SJCRH30 (cell line): ENCODE measurements around the gene TBX4. TPM values are rescaled to one million over a fixed set of nuclear protein-coding genes. Genes with fewer than 3 reads are reported as not detected.
A peak's percentile ranks its signal among the peaks of the same experiment; 100 is the strongest.

ENCODE experiments used
- DNase-seq, 2 experiments: peaks; one replicate each; pipeline ENCODE4 v3.0.0-alpha.2; 2015 to 2020
- H3K27ac ChIP-seq: fragments of 250-450 bp; sonication (Bioruptor Pico); 2 replicates; pipeline ENCODE4 v1.5.1; 2020; ENCODE audit warnings: mild to moderate bottlenecking, moderate library complexity
- H3K27me3 ChIP-seq: fragments of 250-450 bp; sonication (Bioruptor Pico); 2 replicates; pipeline ENCODE4 v1.5.1; 2020; ENCODE audit warnings: mild to moderate bottlenecking, moderate library complexity
- H3K36me3 ChIP-seq: fragments of 250-450 bp; sonication (Bioruptor Pico); 2 replicates; pipeline ENCODE4 v1.5.1; 2020; ENCODE audit warnings: mild to moderate bottlenecking, moderate library complexity
- H3K4me1 ChIP-seq: fragments of 250-450 bp; sonication (Bioruptor Pico); 2 replicates; pipeline ENCODE4 v1.5.1; 2020; ENCODE audit warnings: mild to moderate bottlenecking, moderate library complexity
- H3K4me3 ChIP-seq: fragments of 250-450 bp; sonication (Bioruptor Pico); 2 replicates; pipeline ENCODE4 v1.5.1; 2020; ENCODE audit warnings: mild to moderate bottlenecking, moderate library complexity
- H3K9me3 ChIP-seq: fragments of 250-450 bp; sonication (Bioruptor Pico); replicated peaks from 2 replicates; pipeline ENCODE4 v1.5.1; 2020; ENCODE audit warnings: mild to moderate bottlenecking, moderate library complexity
- total RNA-seq: library from RNA; depleted of rRNA; stranded (reverse); fragments of >200 nt; shearing (Covaris generic); gene quantifications from 2 replicates; pipeline ENCODE4 v1.2.3, GENCODE V29; 2014

The TBX4 gene
- total RNA-seq, 1 experiment from 2014 or later = 0.42 TPM

- Histone ChIP-seq H3K9me3 (no peaks in the 10 kb centered on the region; the same call in 1 of the 2 replicates), H3K36me3 (peaks cover 30% of the 10 kb centered on the region), H3K27ac (no peak overlapping the region), H3K27me3 (no peaks in the 10 kb centered on the region), H3K4me3 (no peak overlapping the region), H3K4me1 (no peaks in the 10 kb centered on the region)
- no peak for DNase-seq
Measured at GRCh38 chr17:61410141-61411010, 41.8 kb upstream of the TBX4 start.

DNA sequence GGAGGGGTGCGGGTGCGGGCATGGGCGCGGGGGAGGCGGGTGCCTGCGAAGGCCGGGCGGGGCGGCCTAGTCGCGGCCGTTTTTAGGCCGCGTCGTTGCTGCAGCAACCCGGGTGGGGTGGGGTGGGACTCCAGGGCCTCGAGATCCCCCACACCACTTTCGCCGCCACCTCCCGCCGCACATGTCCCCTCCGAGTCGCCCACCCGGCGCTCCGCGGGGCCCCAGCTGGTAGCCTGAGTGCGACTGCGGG, 41.3 kb upstream of the TBX4 start:
- no peak overlapping the region for H3K27ac ChIP-seq
- H3K9me3 ChIP-seq = no peaks in the 10 kb centered on the region; the same call in 1 of the 2 replicates
- H3K4me3 ChIP-seq = no peak overlapping the region
- H3K27me3 ChIP-seq = no peaks in the 10 kb centered on the region
- peaks cover 26% of the 10 kb centered on the region for H3K36me3 ChIP-seq
- no peaks in the 10 kb centered on the region for H3K4me1 ChIP-seq
- DNase-seq = no peak

- H3K4me3 ChIP-seq = no peak overlapping the region
- no peaks in the 10 kb centered on the region for H3K27me3 ChIP-seq
- H3K27ac ChIP-seq = no peak overlapping the region
- H3K9me3 ChIP-seq = no peaks in the 10 kb centered on the region; the same call in 1 of the 2 replicates
- no peak for DNase-seq
- H3K4me1 ChIP-seq = no peaks in the 10 kb centered on the region
- H3K36me3 ChIP-seq = peaks cover 20% of the 10 kb centered on the region
Measured at GRCh38 chr17:61411261-61412142, 40.7 kb upstream of the TBX4 start.

- H3K36me3 ChIP-seq = peaks cover 17% of the 10 kb centered on the region
- no peak overlapping the region for H3K27ac ChIP-seq
- no peaks in the 10 kb centered on the region for H3K27me3 ChIP-seq
- H3K4me1 ChIP-seq = no peaks in the 10 kb centered on the region
- no peak for DNase-seq
- H3K4me3 ChIP-seq = no peak overlapping the region
- no peaks in the 10 kb centered on the region; the same call in 1 of the 2 replicates for H3K9me3 ChIP-seq
Measured at GRCh38 chr17:61412143-61412859, 39.9 kb upstream of the TBX4 start.

GRCh38 chr17:61412860-61413660, 39.2 kb upstream of the TBX4 start:
- Histone ChIP-seq H3K9me3 (no peaks in the 10 kb centered on the region; the same call in 1 of the 2 replicates), H3K27ac (no peak overlapping the region), H3K36me3 (peaks cover 11% of the 10 kb centered on the region), H3K27me3 (no peaks in the 10 kb centered on the region), H3K4me1 (no peaks in the 10 kb centered on the region), H3K4me3 (no peak overlapping the region)
- no peak for DNase-seq

- Histone ChIP-seq H3K27ac (no peak overlapping the region), H3K4me3 (no peak overlapping the region), H3K36me3 (peaks cover 5% of the 10 kb centered on the region), H3K27me3 (no peaks in the 10 kb centered on the region), H3K9me3 (no peaks in the 10 kb centered on the region; the same call in 1 of the 2 replicates), H3K4me1 (no peaks in the 10 kb centered on the region)
- DNase-seq = no peak
Measured at GRCh38 chr17:61413661-61414126, 38.5 kb upstream of the TBX4 start.

- Histone ChIP-seq H3K4me1 (no peaks in the 10 kb centered on the region), H3K27me3 (no peaks in the 10 kb centered on the region), H3K27ac (no peak overlapping the region), H3K9me3 (no peaks in the 10 kb centered on the region; the same call in 1 of the 2 replicates), H3K36me3 (no peaks in the 10 kb centered on the region), H3K4me3 (no peak overlapping the region)
- no peak for DNase-seq
Measured at GRCh38 chr17:61414141-61414935, 37.9 kb upstream of the TBX4 start.

- Histone ChIP-seq H3K36me3 (no peaks in the 10 kb centered on the region), H3K4me1 (no peaks in the 10 kb centered on the region), H3K27ac (no peak overlapping the region)
Measured at GRCh38 chr17:61414936-61415251, 37.3 kb upstream of the TBX4 start.

DNA sequence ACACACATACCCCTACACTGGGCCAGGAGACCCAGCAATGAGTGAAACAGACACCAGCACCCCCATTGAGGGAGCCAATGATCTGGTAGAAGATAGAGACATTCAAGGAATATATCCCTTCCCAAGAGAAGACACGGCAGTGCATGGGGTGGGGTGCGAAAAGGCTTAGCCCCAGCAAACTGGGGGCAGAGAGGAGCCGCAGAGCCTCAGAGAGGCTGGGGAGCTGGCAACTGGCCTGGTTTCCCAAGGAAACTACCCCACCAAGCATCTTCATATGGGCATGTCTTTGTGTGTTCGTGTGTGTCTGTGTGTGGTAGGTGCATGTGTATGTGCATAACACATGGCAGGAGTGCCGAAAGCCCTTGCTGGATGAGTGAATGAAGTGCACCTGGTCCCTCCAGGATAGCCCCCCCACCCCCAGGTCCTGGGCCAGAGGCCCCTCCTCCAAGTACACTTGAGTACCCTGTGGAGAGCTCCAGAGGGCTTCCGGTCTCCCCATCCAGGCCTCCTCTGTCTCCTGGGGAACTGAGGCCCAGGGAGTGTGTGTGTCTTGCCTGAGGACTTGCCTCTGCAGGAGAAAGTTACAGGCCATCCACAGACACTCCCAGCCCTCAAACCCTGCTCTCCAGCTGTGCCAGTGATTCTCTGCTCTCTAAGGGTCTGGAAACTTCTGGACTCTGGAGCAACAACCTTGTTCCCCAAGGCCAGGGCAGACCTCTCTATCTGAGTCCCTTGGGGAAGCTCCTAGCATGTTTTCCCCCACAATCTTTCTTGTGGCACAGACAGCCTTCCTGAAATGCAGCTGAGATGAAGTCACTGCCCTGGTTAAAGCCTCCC, 36.6 kb upstream of the TBX4 start:
- Histone ChIP-seq H3K4me1 (no peaks in the 10 kb centered on the region), H3K36me3 (no peaks in the 10 kb centered on the region), H3K4me3 (no peak overlapping the region), H3K27ac (no peak overlapping the region), H3K27me3 (no peaks in the 10 kb centered on the region), H3K9me3 (no peaks in the 10 kb centered on the region; the same call in 1 of the 2 replicates)
- DNase-seq = peak in 1 of 2 experiments; percentile 32

More at GRCh38 chr17:61414936-61415251, 37.3 kb upstream of the TBX4 start:
- Histone ChIP-seq H3K9me3 (no peaks in the 10 kb centered on the region; the same call in 1 of the 2 replicates), H3K4me3 (no peak overlapping the region), H3K27me3 (no peaks in the 10 kb centered on the region)
- no peak for DNase-seq

DNA sequence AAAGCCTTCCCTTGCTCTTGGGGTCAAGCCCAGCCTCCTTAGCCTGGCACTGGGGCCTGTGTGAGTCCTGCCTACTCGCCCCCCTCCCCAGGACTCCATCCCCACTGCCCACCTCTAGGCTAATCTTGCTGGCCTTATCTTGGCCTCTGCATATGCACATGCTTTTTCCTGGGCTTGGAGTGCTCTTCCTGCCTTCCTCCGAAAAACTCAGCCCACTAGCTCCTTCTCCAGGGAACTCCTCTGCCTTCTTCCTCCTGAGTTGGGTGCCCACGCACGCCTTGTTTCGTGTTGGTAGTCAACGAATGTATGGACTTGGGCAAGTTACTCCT, 36.0 kb upstream of the TBX4 start:
- Histone ChIP-seq H3K4me1 (no peaks in the 10 kb centered on the region), H3K4me3 (no peak overlapping the region)

DNA sequence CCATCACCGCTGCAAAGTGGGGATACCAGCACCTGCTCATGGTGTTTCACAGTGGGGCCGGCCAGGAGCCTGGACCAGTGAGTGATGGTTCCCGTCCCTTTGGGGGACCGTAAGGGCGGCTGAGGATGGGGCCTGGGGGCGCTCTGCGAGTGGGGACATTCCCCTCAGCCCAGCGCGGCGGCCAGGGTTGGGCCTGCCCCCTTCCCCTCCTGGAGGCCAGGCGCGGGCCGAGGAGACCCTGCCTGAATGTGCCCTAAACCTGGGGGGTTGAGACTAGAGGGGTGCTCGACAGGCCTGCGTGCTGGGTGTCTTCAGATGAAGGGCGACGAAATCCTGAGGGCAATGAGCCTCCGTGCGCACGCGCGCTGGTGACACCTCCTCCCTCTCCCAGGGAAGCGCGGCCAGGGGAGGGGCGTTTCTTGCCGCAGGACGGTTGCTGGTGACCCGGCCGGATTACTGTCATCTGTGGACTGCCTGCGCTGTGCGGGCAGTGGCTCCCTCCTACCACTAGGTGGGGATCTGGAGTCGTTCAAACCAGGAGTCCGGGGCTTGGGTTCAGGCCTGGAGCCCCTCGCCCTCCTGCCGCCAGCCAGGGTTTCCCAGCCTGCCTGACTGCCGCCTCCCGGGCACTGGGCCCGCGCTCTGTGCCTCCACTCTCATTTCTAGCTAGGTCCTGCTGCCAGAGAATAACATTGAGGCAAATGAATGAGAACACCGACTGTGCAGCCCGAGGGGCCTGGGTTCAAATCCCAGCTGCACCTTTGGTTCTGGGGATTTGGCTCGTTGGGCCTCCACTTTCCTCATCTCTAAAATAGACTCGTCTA, 35.5 kb upstream of the TBX4 start:
- H3K9me3 ChIP-seq = no peaks in the 10 kb centered on the region; the same call in 1 of the 2 replicates
- H3K4me3 ChIP-seq = no peak overlapping the region
- peak; percentile 90 to 94 for DNase-seq
- no peaks in the 10 kb centered on the region for H3K4me1 ChIP-seq
- H3K27ac ChIP-seq = no peak overlapping the region
- H3K36me3 ChIP-seq = no peaks in the 10 kb centered on the region
- no peaks in the 10 kb centered on the region for H3K27me3 ChIP-seq

More for the DNA sequence above, 36.0 kb upstream of the TBX4 start:
- no peak for DNase-seq
- Histone ChIP-seq H3K27ac (no peak overlapping the region), H3K27me3 (no peaks in the 10 kb centered on the region), H3K9me3 (no peaks in the 10 kb centered on the region; the same call in 1 of the 2 replicates), H3K36me3 (no peaks in the 10 kb centered on the region)

GRCh38 chr17:61418449-61418848, 33.8 kb upstream of the TBX4 start:
- H3K36me3 ChIP-seq = no peaks in the 10 kb centered on the region
- no peaks in the 10 kb centered on the region for H3K4me1 ChIP-seq
- no peak for DNase-seq
- no peak overlapping the region for H3K27ac ChIP-seq
- H3K27me3 ChIP-seq = no peaks in the 10 kb centered on the region
- H3K9me3 ChIP-seq = no peaks in the 10 kb centered on the region; the same call in 1 of the 2 replicates
- no peak overlapping the region for H3K4me3 ChIP-seq
